GM23248 (cell line): ENCODE results near the gene DST. TPM values are rescaled to one million over a fixed set of nuclear protein-coding genes. Genes with fewer than 3 reads are reported as not detected.

Experiments used
- DNase-seq: peaks from one replicate; pipeline ENCODE4 v3.0.0-alpha.2; 2015
- H2AFZ ChIP-seq: fragments of 200-600 bp; sonication (generic); 2 replicates; pipeline ENCODE4 v1.6.1; 2016; ENCODE audit warnings: antibody characterized with exemption
- H3F3A ChIP-seq: fragments of 200-600 bp; sonication (generic); 2 replicates; pipeline ENCODE4 v1.6.1; 2016; ENCODE audit warnings: mild to moderate bottlenecking, antibody characterized with exemption, mixed run types; ENCODE audit not compliant: insufficient read depth
- H3K27ac ChIP-seq: fragments of 200-600 bp; sonication (generic); 2 replicates; pipeline ENCODE4 v1.5.1; 2016; ENCODE audit warnings: mild to moderate bottlenecking
- H3K27me3 ChIP-seq: fragments of 200-600 bp; sonication (generic); replicated peaks from 2 replicates; pipeline ENCODE4 v1.6.1; 2016; ENCODE audit warnings: mild to moderate bottlenecking; ENCODE audit not compliant: insufficient read depth
- H3K36me3 ChIP-seq: fragments of 200-600 bp; sonication (generic); 2 replicates; pipeline ENCODE4 v1.6.1; 2016; ENCODE audit warnings: low read depth, mild to moderate bottlenecking
- H3K4me1 ChIP-seq: fragments of 200-600 bp; sonication (generic); 2 replicates; pipeline ENCODE4 v1.6.1; 2016; ENCODE audit warnings: mild to moderate bottlenecking; ENCODE audit not compliant: insufficient read depth
- H3K4me2 ChIP-seq: fragments of 200-600 bp; sonication (generic); one replicate; pipeline ENCODE4 v1.6.1; 2016; ENCODE audit warnings: mild to moderate bottlenecking; ENCODE audit not compliant: unreplicated experiment
- H3K4me3 ChIP-seq: fragments of 200-600 bp; sonication (generic); 2 replicates; pipeline ENCODE4 v1.5.1; 2016; ENCODE audit warnings: mild to moderate bottlenecking
- H3K79me2 ChIP-seq: fragments of 200-600 bp; sonication (generic); 2 replicates; pipeline ENCODE4 v1.6.1; 2016; ENCODE audit warnings: mild to moderate bottlenecking; ENCODE audit not compliant: insufficient read depth
- H3K9ac ChIP-seq: fragments of 200-600 bp; sonication (generic); 2 replicates; pipeline ENCODE4 v1.6.1; 2016; ENCODE audit warnings: mild to moderate bottlenecking
- H3K9me2 ChIP-seq: fragments of 200-600 bp; sonication (generic); 2 replicates; pipeline ENCODE4 v1.6.1; 2016; ENCODE audit warnings: mixed run types, mild to moderate bottlenecking, moderate library complexity; ENCODE audit not compliant: insufficient read depth
- H3K9me3 ChIP-seq: fragments of 200-600 bp; sonication (generic); one replicate; pipeline ENCODE4 v1.6.1; 2017; ENCODE audit warnings: low read depth
- H4K20me1 ChIP-seq: fragments of 200-600 bp; sonication (generic); 2 replicates; pipeline ENCODE4 v1.6.0; 2016; ENCODE audit not compliant: insufficient read depth
- EZH2 ChIP-seq: fragments of 200-600 bp; sonication (generic); IDR thresholded peaks from 2 replicates; pipeline ENCODE4 v1.6.1; 2018; ENCODE audit warnings: antibody characterized with exemption, mild to moderate bottlenecking; ENCODE audit not compliant: insufficient read depth, poor library complexity, severe bottlenecking
- EZH2phosphoT487 ChIP-seq: fragments of 200-600 bp; sonication (generic); IDR thresholded peaks from 2 replicates; pipeline ENCODE4 v1.6.1; 2018; ENCODE audit warnings: antibody characterized with exemption, moderate library complexity, mild to moderate bottlenecking, low read depth; ENCODE audit not compliant: insufficient read depth
- WGBS, 2 experiments: methylation state at CpG; one replicate each; pipeline ENCODE4 v1.1.6; 2015 to 2017; ENCODE audit warnings: low lambda C conversion rate in 2 of 2, low coverage in 1 of 2; ENCODE audit errors: missing lambda C conversion rate in 2 of 2; 5-methylcytosine and 5-hydroxymethylcytosine counted together
- in situ Hi-C: fragments of 300-500 bp; cut with MboI; formaldehyde crosslinking; loops from 2 replicates; pipeline ENCODE4 v1.15.0; 2020
- polyA plus RNA-seq: library from polyadenylated mRNA; unstranded; fragments of >200 nt; fragmentation: Nextera tagmentation; extraction: Ambion mirVana; gene quantifications from 2 replicates; pipeline ENCODE4 v1.2.1, GENCODE V29; 2016
- total RNA-seq: library from RNA; depleted of rRNA; stranded (reverse); fragments of >200 nt; shearing (Covaris generic); gene quantifications from 2 replicates; pipeline ENCODE4 v1.2.3, GENCODE V29; 2014

The DST gene
- total and polyA plus RNA-seq, 2 experiments from 2014 or later = 181 to 322 TPM

- WGBS, 2 experiments = 46 to 56% methylated on average over 3 of the region's 3 CpGs
Measured at GRCh38 chr6:56510984-56511531, 131.6 kb downstream of the DST start.

GRCh38 chr6:56509031-56509430 is 133.7 kb downstream of the DST start:
- TF ChIP-seq EZH2phosphoT487 (no peak), EZH2 (no peak)
- no peaks in the 10 kb centered on the region for H3K9me2 ChIP-seq
- no peaks in the 10 kb centered on the region for H3K9me3 ChIP-seq
- H3K27ac ChIP-seq = no peak overlapping the region
- H3K36me3 ChIP-seq = peaks cover 80% of the 10 kb centered on the region
- no peak overlapping the region for H3K9ac ChIP-seq
- in situ Hi-C loops = no loop called here
- no peak for DNase-seq
- no peak overlapping the region for H3K4me3 ChIP-seq
- no peak overlapping the region for H3K4me2 ChIP-seq
- H3F3A ChIP-seq = peaks cover 13% of the 10 kb centered on the region
- H2AFZ ChIP-seq = no peak overlapping the region
- 97 to 100% methylated on average over 3 of the region's 3 CpGs for WGBS, 2 experiments
- H3K4me1 ChIP-seq = peaks cover 7% of the 10 kb centered on the region
- no peaks in the 10 kb centered on the region for H4K20me1 ChIP-seq
- H3K79me2 ChIP-seq = peaks cover 72% of the 10 kb centered on the region
- no peaks in the 10 kb centered on the region for H3K27me3 ChIP-seq

More at GRCh38 chr6:56510984-56511531, 131.6 kb downstream of the DST start:
- H4K20me1 ChIP-seq = no peaks in the 10 kb centered on the region
- no peak overlapping the region for H3K9ac ChIP-seq
- no peak overlapping the region for H3K4me3 ChIP-seq
- TF ChIP-seq EZH2phosphoT487 (no peak), EZH2 (no peak)
- H3K27me3 ChIP-seq = no peaks in the 10 kb centered on the region
- H3K4me2 ChIP-seq = no peak overlapping the region
- H3K79me2 ChIP-seq = peaks cover 74% of the 10 kb centered on the region
- H3K4me1 ChIP-seq = peaks cover 9% of the 10 kb centered on the region
- H2AFZ ChIP-seq = no peak overlapping the region
- H3K9me2 ChIP-seq = no peaks in the 10 kb centered on the region
- peaks cover 15% of the 10 kb centered on the region for H3F3A ChIP-seq
- H3K9me3 ChIP-seq = no peaks in the 10 kb centered on the region
- no peak overlapping the region for H3K27ac ChIP-seq
- in situ Hi-C loops = no loop called here
- DNase-seq = no peak
- H3K36me3 ChIP-seq = peaks cover 87% of the 10 kb centered on the region

GRCh38 chr6:56507517-56507916 is 135.2 kb downstream of the DST start:
- in situ Hi-C loops = no loop called here

GRCh38 chr6:56505512-56506260 is 137.0 kb downstream of the DST start:
- Histone ChIP-seq H3K27ac (no peak overlapping the region), H3K9ac (no peak overlapping the region), H3K9me3 (no peaks in the 10 kb centered on the region), H3F3A (peaks cover 14% of the 10 kb centered on the region; the same call in 1 of the 2 replicates), H4K20me1 (no peaks in the 10 kb centered on the region), H3K4me3 (no peak overlapping the region), H3K36me3 (peaks cover 87% of the 10 kb centered on the region), H3K9me2 (no peaks in the 10 kb centered on the region), H2AFZ (no peak overlapping the region), H3K4me2 (no peak overlapping the region), H3K4me1 (no peaks in the 10 kb centered on the region), H3K79me2 (peaks cover 63% of the 10 kb centered on the region), H3K27me3 (no peaks in the 10 kb centered on the region)
- in situ Hi-C loops = no loop called here
- no peak for DNase-seq
- WGBS, 2 experiments = 56 to 59% methylated on average over 2 of the region's 2 CpGs
- TF ChIP-seq EZH2phosphoT487 (no peak), EZH2 (no peak)

More at GRCh38 chr6:56507517-56507916, 135.2 kb downstream of the DST start:
- Histone ChIP-seq H4K20me1 (no peaks in the 10 kb centered on the region), H3K4me1 (no peaks in the 10 kb centered on the region), H3F3A (peaks cover 10% of the 10 kb centered on the region; the same call in 1 of the 2 replicates), H3K36me3 (peaks cover 79% of the 10 kb centered on the region), H2AFZ (no peak overlapping the region), H3K27ac (no peak overlapping the region), H3K9me2 (no peaks in the 10 kb centered on the region), H3K27me3 (no peaks in the 10 kb centered on the region), H3K4me2 (no peak overlapping the region), H3K9ac (no peak overlapping the region), H3K79me2 (peaks cover 67% of the 10 kb centered on the region), H3K9me3 (no peaks in the 10 kb centered on the region), H3K4me3 (no peak overlapping the region)
- TF ChIP-seq EZH2 (no peak), EZH2phosphoT487 (no peak)
- 44 to 48% methylated on average over 4 of the region's 4 CpGs for WGBS, 2 experiments
- no peak for DNase-seq

GRCh38 chr6:56501993-56502392 is 140.7 kb downstream of the DST start:
- Histone ChIP-seq H3K4me3 (no peak overlapping the region), H3K36me3 (peaks cover 84% of the 10 kb centered on the region), H3K9me2 (no peaks in the 10 kb centered on the region), H3F3A (peaks cover 18% of the 10 kb centered on the region; the same call in 1 of the 2 replicates), H3K4me1 (no peaks in the 10 kb centered on the region), H3K27ac (no peak overlapping the region), H3K9ac (no peak overlapping the region), H2AFZ (no peak overlapping the region), H3K9me3 (no peaks in the 10 kb centered on the region), H3K27me3 (no peaks in the 10 kb centered on the region), H3K4me2 (no peak overlapping the region), H3K79me2 (peaks cover 58% of the 10 kb centered on the region), H4K20me1 (no peaks in the 10 kb centered on the region; the same call in 1 of the 2 replicates)
- TF ChIP-seq EZH2phosphoT487 (no peak), EZH2 (no peak)
- DNase-seq = no peak
- in situ Hi-C loops = no loop called here
